ENCODE results near the gene ANKH. TPM values are rescaled to one million over a fixed set of nuclear protein-coding genes. Genes with fewer than 3 reads are reported as not detected.

The ANKH gene
- total RNA-seq, 2 donors from 2014 or later = 86.8 to 109 TPM

- H3K4me1 Mint-ChIP-seq = no peaks in the 10 kb centered on the region
- H3K27ac Mint-ChIP-seq = no peak overlapping the region
- H3K9me3 ChIP-seq (ENCODE audit: control insufficient read depth, low read length, poor library complexity, severe bottlenecking) = no peaks in the 10 kb centered on the region
- no peak overlapping the region for H3K4me3 Mint-ChIP-seq
- peaks cover 2% of the 10 kb centered on the region for H3K36me3 Mint-ChIP-seq (ENCODE audit: low read depth)
- ATAC-seq = no peak
- H3K27me3 Mint-ChIP-seq = peaks cover 9% of the 10 kb centered on the region
- DNase-seq = no peak
Observed at GRCh38 chr5:14901462-14902051, 30.0 kb upstream of the ANKH start.

DNA sequence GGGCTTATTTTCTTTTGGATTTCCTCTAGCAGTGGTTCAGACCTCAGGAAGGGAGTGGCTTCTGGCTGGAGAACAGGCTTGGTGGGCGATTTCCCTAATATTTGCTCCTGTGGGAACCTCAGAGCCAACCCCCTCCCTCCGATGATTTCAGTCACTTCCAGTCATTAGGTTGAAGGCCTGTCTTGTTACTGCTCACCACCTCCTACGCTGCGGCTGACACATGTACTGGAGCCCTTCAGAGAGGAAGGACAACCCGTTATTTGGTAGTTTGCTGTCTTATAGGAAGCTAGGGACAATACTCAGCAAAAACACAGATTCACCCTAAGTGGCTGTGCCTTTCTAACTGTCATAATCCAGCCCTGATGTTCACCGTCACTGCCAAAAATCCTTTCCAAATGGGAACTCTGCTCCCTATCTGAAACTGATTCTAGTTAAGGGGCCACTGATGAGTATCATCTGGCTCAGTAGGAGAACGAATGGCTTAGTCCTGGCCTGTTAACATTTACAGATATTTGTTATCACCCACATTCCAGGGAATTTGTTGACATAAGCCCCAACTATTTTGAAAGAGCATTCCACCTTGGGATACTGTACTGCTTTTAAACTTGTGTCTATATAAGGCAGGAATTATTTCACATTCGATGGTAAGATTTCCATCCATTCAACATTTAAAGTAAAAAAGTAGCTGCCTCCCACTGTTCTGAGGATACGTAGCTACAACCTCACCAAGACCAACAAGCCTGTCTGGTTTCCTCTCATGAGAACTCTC is 29.3 kb upstream of the ANKH start:
- no peaks in the 10 kb centered on the region for H3K4me1 Mint-ChIP-seq
- peaks cover 9% of the 10 kb centered on the region for H3K27me3 Mint-ChIP-seq
- ATAC-seq (no peak), DNase-seq (no peak)
- no peak overlapping the region for H3K27ac Mint-ChIP-seq
- H3K4me3 Mint-ChIP-seq = no peak overlapping the region
- H3K9me3 ChIP-seq (ENCODE audit: control insufficient read depth, low read length, poor library complexity, severe bottlenecking) = no peaks in the 10 kb centered on the region
- peaks cover 2% of the 10 kb centered on the region for H3K36me3 Mint-ChIP-seq (ENCODE audit: low read depth)

GRCh38 chr5:14896131-14896530 is 24.6 kb upstream of the ANKH start:
- Mint-ChIP-seq H3K27ac (no peak overlapping the region), H3K4me1 (no peaks in the 10 kb centered on the region), H3K27me3 (peaks cover 9% of the 10 kb centered on the region), H3K4me3 (no peak overlapping the region), H3K36me3 (ENCODE audit: low read depth) (peaks cover 2% of the 10 kb centered on the region)
- H3K9me3 ChIP-seq (ENCODE audit: control insufficient read depth, low read length, poor library complexity, severe bottlenecking) = no peaks in the 10 kb centered on the region
- DNase-seq = no peak
- ATAC-seq = no peak

GRCh38 chr5:14895301-14895700 is 23.7 kb upstream of the ANKH start:
- no peak for DNase-seq

DNA sequence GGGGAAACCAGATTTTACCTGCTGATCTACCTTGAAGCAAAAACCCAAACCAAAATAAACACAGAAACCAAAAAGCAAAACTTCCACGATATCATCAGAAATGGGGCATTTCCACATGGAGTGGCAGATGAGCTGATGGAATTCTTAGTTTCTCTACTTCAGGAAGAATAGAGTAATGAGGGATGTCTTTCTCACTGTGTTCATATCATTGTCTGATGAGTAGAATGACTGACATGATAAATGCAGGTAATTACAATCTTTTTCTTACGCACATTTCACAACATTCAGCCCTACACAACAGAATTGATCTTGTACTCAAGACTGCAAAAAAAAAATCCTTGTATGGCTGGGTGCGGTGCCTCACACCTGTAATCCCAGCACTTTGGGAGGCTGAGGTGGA is 23.2 kb upstream of the ANKH start:
- H3K4me1 Mint-ChIP-seq = no peaks in the 10 kb centered on the region
- no peak overlapping the region for H3K4me3 Mint-ChIP-seq
- H3K36me3 Mint-ChIP-seq (ENCODE audit: low read depth) = peaks cover 2% of the 10 kb centered on the region
- peaks cover 9% of the 10 kb centered on the region for H3K27me3 Mint-ChIP-seq
- H3K9me3 ChIP-seq (ENCODE audit: control insufficient read depth, low read length, poor library complexity, severe bottlenecking) = no peaks in the 10 kb centered on the region
- no peak overlapping the region for H3K27ac Mint-ChIP-seq
- DNase-seq (no peak), ATAC-seq (no peak)

More at GRCh38 chr5:14895301-14895700, 23.7 kb upstream of the ANKH start:
- H3K27ac Mint-ChIP-seq = no peak overlapping the region
- H3K27me3 Mint-ChIP-seq = peaks cover 9% of the 10 kb centered on the region
- H3K4me1 Mint-ChIP-seq = no peaks in the 10 kb centered on the region
- H3K9me3 ChIP-seq (ENCODE audit: control insufficient read depth, low read length, poor library complexity, severe bottlenecking) = no peaks in the 10 kb centered on the region
- H3K4me3 Mint-ChIP-seq = no peak overlapping the region
- ATAC-seq = no peak
- H3K36me3 Mint-ChIP-seq (ENCODE audit: low read depth) = peaks cover 2% of the 10 kb centered on the region

DNA sequence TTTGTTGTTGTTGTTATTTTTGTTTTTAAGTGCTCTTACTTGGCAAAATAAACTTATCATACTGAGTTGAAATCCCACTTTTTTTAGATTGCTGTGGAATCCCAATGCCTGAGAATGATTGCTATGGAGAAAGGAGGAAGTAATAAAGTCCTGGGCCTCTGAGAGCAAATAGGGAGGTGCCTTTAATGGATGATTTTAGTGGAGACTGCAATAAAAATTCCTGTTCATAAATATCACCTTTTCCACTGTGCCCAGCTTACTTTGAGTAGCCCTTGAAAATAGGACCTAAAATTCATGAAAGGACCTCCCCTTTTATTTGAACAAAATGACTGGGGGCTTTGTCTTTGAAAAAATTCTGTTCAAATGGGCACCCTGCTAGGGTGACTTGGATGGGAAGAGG is 21.8 kb upstream of the ANKH start:
- H3K9me3 ChIP-seq (ENCODE audit: control insufficient read depth, low read length, poor library complexity, severe bottlenecking) = no peaks in the 10 kb centered on the region
- Mint-ChIP-seq H3K4me3 (no peak overlapping the region), H3K36me3 (ENCODE audit: low read depth) (peaks cover 2% of the 10 kb centered on the region), H3K27me3 (peaks cover 7% of the 10 kb centered on the region), H3K27ac (no peak overlapping the region), H3K4me1 (no peaks in the 10 kb centered on the region)
- DNase-seq (no peak), ATAC-seq (no peak)

DNA sequence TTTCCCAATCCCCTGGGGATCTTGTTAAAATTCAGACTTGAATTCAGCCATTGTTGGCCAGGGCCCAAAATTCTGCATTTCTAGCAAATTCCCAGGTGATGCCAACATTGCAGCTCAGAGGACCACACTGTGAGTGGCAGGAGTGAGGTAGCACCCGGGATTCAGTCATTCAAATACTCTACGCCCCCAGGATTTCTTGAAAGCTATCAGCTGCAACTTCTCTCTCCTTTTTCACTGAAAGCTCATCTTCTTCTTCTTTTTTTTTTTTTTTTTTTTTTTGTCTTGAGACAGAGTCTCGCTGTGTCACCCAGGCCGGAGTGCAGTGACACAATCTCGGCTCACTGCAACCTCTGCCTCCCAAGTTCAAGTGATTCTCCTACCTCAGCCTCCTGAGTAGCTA is 19.3 kb upstream of the ANKH start:
- no peaks in the 10 kb centered on the region for H3K4me1 Mint-ChIP-seq
- H3K27ac Mint-ChIP-seq = no peak overlapping the region
- H3K9me3 ChIP-seq (ENCODE audit: control insufficient read depth, low read length, poor library complexity, severe bottlenecking) = no peaks in the 10 kb centered on the region
- DNase-seq (no peak), ATAC-seq (no peak)
- H3K4me3 Mint-ChIP-seq = no peak overlapping the region
- no peaks in the 10 kb centered on the region for H3K36me3 Mint-ChIP-seq (ENCODE audit: low read depth)
- no peaks in the 10 kb centered on the region for H3K27me3 Mint-ChIP-seq

DNA sequence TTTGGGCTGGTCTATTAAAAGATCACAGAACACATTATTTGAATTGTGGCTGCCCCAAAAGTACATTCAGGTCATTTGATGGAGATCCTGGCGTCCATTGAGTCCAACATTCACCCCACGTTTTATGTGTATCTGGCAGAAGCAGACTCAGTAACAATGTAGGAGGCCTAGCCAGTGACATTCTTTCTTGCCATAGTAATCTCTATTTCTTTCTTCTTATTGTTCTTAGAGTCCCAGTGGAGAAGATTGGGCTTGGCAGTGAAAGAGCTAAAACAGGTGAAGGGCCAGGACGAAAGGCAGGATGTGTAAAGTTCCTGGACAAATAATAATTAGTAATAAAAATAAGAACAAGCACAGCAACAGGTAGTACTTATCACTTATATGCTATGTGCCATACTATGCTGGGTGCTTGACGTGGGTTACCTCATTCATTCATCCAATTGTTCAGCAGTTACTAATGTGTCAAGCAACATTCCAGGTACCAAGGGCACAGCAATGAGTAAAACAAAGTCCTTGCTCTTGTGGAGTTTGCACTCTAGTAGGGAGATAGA is 12.6 kb upstream of the ANKH start:
- no peak overlapping the region for H3K4me3 Mint-ChIP-seq
- ATAC-seq = no peak
- no peaks in the 10 kb centered on the region for H3K9me3 ChIP-seq (ENCODE audit: control insufficient read depth, low read length, poor library complexity, severe bottlenecking)
- peak overlapping the region; percentile 51 for H3K27ac Mint-ChIP-seq
- peaks cover 3% of the 10 kb centered on the region for H3K4me1 Mint-ChIP-seq
- DNase-seq = no peak
- H3K27me3 Mint-ChIP-seq = peaks cover 17% of the 10 kb centered on the region
- peaks cover 4% of the 10 kb centered on the region for H3K36me3 Mint-ChIP-seq (ENCODE audit: low read depth)

- no peaks in the 10 kb centered on the region for H3K9me3 ChIP-seq (ENCODE audit: control insufficient read depth, low read length, poor library complexity, severe bottlenecking)
- DNase-seq = no peak
- no peak overlapping the region for H3K27ac Mint-ChIP-seq
Observed at GRCh38 chr5:14882658-14883580, 11.3 kb upstream of the ANKH start.

DNA sequence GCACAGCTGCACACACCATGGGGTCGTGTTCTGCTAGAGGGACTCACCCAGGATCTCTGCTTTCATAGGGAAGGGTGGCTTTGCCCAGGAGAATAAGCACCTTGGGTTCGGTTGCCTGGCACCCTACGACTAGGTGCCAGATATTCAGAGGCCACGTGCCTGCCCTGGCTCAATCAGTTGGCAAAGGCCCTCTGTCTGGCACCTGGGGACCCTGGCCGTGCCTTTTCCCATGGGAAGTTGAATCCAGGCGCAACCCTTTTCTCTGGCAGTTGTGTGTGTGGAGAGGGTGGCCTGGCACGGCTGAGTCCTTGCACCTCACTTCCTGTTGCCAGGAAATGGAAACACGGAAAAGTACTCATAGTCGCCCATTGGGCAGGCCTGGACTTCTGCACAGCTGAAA is 10.2 kb upstream of the ANKH start:
- no peak overlapping the region for H3K4me3 Mint-ChIP-seq
- DNase-seq (no peak), ATAC-seq (no peak)
- H3K9me3 ChIP-seq (ENCODE audit: control insufficient read depth, low read length, poor library complexity, severe bottlenecking) = no peaks in the 10 kb centered on the region
- H3K27me3 Mint-ChIP-seq = peaks cover 17% of the 10 kb centered on the region
- peaks cover 6% of the 10 kb centered on the region for H3K4me1 Mint-ChIP-seq
- H3K27ac Mint-ChIP-seq = no peak overlapping the region
- peaks cover 4% of the 10 kb centered on the region for H3K36me3 Mint-ChIP-seq (ENCODE audit: low read depth)

More at GRCh38 chr5:14882658-14883580, 11.3 kb upstream of the ANKH start:
- Mint-ChIP-seq H3K4me3 (peak overlapping the region; percentile 2), H3K27me3 (peaks cover 17% of the 10 kb centered on the region), H3K4me1 (peaks cover 6% of the 10 kb centered on the region), H3K36me3 (ENCODE audit: low read depth) (peaks cover 4% of the 10 kb centered on the region)
- no peak for ATAC-seq

GRCh38 chr5:14880688-14881087 is 9.1 kb upstream of the ANKH start:
- H3K9me3 ChIP-seq (ENCODE audit: control insufficient read depth, low read length, poor library complexity, severe bottlenecking) = no peaks in the 10 kb centered on the region
- Mint-ChIP-seq H3K4me1 (peaks cover 8% of the 10 kb centered on the region), H3K36me3 (ENCODE audit: low read depth) (peaks cover 4% of the 10 kb centered on the region), H3K27ac (no peak overlapping the region), H3K27me3 (peaks cover 17% of the 10 kb centered on the region), H3K4me3 (no peak overlapping the region)
- DNase-seq (no peak), ATAC-seq (no peak)

DNA sequence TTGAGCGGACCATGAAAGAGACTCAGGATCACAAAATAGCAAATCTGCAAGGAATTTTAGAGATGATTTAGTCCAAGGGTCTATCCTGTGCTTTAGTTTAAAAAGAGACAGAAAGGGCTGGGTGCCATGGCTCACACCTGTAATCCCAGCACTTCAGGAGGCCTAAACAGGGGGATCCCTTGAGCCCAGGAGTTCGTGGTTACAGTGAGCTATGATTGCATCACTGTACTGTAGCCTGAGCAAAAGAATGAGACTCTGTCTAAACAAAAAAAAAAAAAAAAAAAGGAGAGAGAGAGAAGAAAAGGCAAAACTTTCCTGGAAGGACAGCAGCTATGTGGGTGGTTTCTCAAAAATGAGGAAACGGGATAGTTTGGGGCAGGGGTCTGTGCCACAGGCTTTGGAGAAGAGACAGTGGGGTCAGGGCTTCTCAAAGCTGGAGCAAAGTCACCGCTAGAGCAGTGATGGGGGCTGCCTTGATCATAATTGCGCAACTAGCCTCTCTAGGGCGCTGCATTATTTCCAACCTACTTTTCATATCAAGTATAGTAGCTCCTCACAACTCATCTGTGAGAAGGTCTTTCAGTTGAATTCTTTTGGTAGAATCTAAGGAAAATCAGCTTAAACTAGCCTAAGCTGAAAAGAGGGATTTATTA is 8.5 kb upstream of the ANKH start:
- Mint-ChIP-seq H3K4me1 (peaks cover 8% of the 10 kb centered on the region), H3K36me3 (ENCODE audit: low read depth) (peaks cover 4% of the 10 kb centered on the region), H3K4me3 (no peak overlapping the region), H3K27me3 (peaks cover 16% of the 10 kb centered on the region), H3K27ac (no peak overlapping the region)
- DNase-seq = no peak
- H3K9me3 ChIP-seq (ENCODE audit: control insufficient read depth, low read length, poor library complexity, severe bottlenecking) = no peaks in the 10 kb centered on the region
- no peak for ATAC-seq

Measured in T-helper 17 cell (primary cell).